ENCODE data around the gene LHPP.
"Not testable (repeated sequence)": the region's sequence is repeated elsewhere in the genome, so short reads cannot be mapped to it uniquely, and the experiment has no call there.

DNA sequence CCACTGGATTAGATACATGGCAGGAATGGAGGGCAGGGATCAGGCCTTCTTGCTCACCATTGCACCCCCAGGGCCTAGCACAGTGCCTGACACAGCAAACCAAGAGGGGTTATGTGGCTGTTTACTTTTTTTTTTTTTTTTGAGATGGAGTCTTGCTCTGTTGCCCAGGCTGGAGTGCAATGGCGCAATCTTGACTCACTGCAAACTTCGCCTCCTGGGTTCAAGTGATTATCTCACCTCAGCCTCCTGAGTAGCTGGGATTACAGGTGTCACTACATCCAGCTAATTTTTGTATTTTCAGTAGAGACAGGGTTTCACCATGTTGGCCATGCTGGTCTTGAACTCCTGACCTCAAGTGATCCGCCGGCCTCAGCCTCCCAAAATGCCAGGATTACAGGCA, 25.9 kb upstream of the LHPP start:
- TF ChIP-seq, protein P1, sequence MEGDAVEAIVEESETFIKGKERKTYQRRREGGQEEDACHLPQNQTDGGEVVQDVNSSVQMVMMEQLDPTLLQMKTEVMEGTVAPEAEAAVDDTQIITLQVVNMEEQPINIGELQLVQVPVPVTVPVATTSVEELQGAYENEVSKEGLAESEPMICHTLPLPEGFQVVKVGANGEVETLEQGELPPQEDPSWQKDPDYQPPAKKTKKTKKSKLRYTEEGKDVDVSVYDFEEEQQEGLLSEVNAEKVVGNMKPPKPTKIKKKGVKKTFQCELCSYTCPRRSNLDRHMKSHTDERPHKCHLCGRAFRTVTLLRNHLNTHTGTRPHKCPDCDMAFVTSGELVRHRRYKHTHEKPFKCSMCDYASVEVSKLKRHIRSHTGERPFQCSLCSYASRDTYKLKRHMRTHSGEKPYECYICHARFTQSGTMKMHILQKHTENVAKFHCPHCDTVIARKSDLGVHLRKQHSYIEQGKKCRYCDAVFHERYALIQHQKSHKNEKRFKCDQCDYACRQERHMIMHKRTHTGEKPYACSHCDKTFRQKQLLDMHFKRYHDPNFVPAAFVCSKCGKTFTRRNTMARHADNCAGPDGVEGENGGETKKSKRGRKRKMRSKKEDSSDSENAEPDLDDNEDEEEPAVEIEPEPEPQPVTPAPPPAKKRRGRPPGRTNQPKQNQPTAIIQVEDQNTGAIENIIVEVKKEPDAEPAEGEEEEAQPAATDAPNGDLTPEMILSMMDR (IDR thresholded peaks at IDR 0.05; ENCODE audit: insufficient read depth, low read length): not testable (repeated sequence)
- not testable (repeated sequence) for TF ChIP-seq GABPA (IDR thresholded peaks at IDR 0.05; ENCODE audit: low read depth)
